OCI-LY1 (cell line): ENCODE data around the gene OR1F1.

Experiments
- H2AFZ ChIP-seq: fragments of 200-600 bp; sonication (generic), shearing (Covaris generic); 2 replicates; pipeline ENCODE4 v1.6.0; 2014; ENCODE audit warnings: antibody characterized with exemption, mild to moderate bottlenecking, low read length
- H3F3A ChIP-seq: fragments of 200-600 bp; sonication (generic), shearing (Covaris generic); 2 replicates; pipeline ENCODE4 v1.6.0; 2014; ENCODE audit warnings: mild to moderate bottlenecking, antibody characterized with exemption, low read length, moderate library complexity; ENCODE audit not compliant: insufficient read depth
- H3K27ac ChIP-seq: fragments of 200-600 bp; sonication (generic); 2 replicates; pipeline ENCODE4 v1.5.1; 2014; ENCODE audit warnings: low read length, mixed run types, mild to moderate bottlenecking, low read depth; ENCODE audit not compliant: poor library complexity, severe bottlenecking
- H3K27me3 ChIP-seq: fragments of 200-600 bp; sonication (generic); 2 replicates; pipeline ENCODE4 v1.6.0; 2014; ENCODE audit warnings: antibody characterized with exemption, mild to moderate bottlenecking, low read length, moderate library complexity; ENCODE audit not compliant: insufficient read depth
- H3K36me3 ChIP-seq: fragments of 200-600 bp; sonication (generic); 2 replicates; pipeline ENCODE4 v1.6.1; 2014; ENCODE audit warnings: mild to moderate bottlenecking, antibody characterized with exemption, low read length, moderate library complexity, mixed read lengths; ENCODE audit not compliant: insufficient read depth
- H3K4me1 ChIP-seq: fragments of 200-600 bp; sonication (generic); 2 replicates; pipeline ENCODE4 v1.5.1; 2014; ENCODE audit warnings: mild to moderate bottlenecking, low read length, moderate library complexity; ENCODE audit not compliant: insufficient read depth, severe bottlenecking
- H3K4me2 ChIP-seq: fragments of 200-600 bp; sonication (generic), shearing (Covaris generic); 2 replicates; pipeline ENCODE4 v1.6.1; 2014; ENCODE audit warnings: low read length
- H3K4me3 ChIP-seq: fragments of 200-600 bp; sonication (generic); 2 replicates; pipeline ENCODE4 v1.5.1; 2014; ENCODE audit warnings: low read length, low read depth, mild to moderate bottlenecking, mixed read lengths; ENCODE audit not compliant: poor library complexity, severe bottlenecking
- H3K79me2 ChIP-seq: fragments of 200-600 bp; shearing (Covaris generic); 2 replicates; pipeline ENCODE4 v1.6.1; 2016; ENCODE audit warnings: mixed run types, low read length, mixed read lengths; ENCODE audit not compliant: insufficient read depth
- H3K9ac ChIP-seq: fragments of 200-600 bp; sonication (generic), shearing (Covaris generic); 2 replicates; pipeline ENCODE4 v1.6.1; 2014; ENCODE audit warnings: mild to moderate bottlenecking, low read length, mixed read lengths
- H3K9me2 ChIP-seq: fragments of 200-600 bp; sonication (generic), shearing (Covaris generic); 2 replicates; pipeline ENCODE4 v1.6.1; 2014; ENCODE audit warnings: low read depth, mild to moderate bottlenecking, low read length, mixed read lengths
- H3K9me3 ChIP-seq: fragments of 200-600 bp; shearing (Covaris generic); 2 replicates; pipeline ENCODE4 v1.6.1; 2014; ENCODE audit warnings: low read length, mixed read lengths
- H4K20me1 ChIP-seq: fragments of 200-600 bp; sonication (generic), shearing (Covaris generic); 2 replicates; pipeline ENCODE4 v1.6.0; 2016; ENCODE audit warnings: mild to moderate bottlenecking, low read length; ENCODE audit not compliant: insufficient read depth
- CTCF ChIP-seq: fragments of 200-600 bp; sonication (generic), shearing (Covaris generic); IDR thresholded peaks from 2 replicates; pipeline ENCODE4 v1.5.1; 2017; ENCODE audit warnings: mild to moderate bottlenecking, antibody characterized with exemption, low read length, moderate library complexity, mixed read lengths
- EZH2 ChIP-seq: fragments of 200-600 bp; sonication (generic), shearing (Covaris generic); IDR thresholded peaks from 2 replicates; pipeline ENCODE4 v1.8.0; 2017; ENCODE audit warnings: borderline replicate concordance, mixed run types, mild to moderate bottlenecking, antibody characterized with exemption, low read length, moderate library complexity, mixed read lengths

Gene OR1F1

GRCh38 chr16:3155181-3155580, 32.8 kb upstream of the OR1F1 start:
- Histone ChIP-seq H3K27me3 (no peaks in the 10 kb centered on the region), H3K4me3 (no peak overlapping the region), H3K79me2 (no peaks in the 10 kb centered on the region), H4K20me1 (no peaks in the 10 kb centered on the region), H3K9ac (no peak overlapping the region), H3K4me1 (peaks cover 37% of the 10 kb centered on the region), H3K9me3 (no peaks in the 10 kb centered on the region), H3K27ac (no peak overlapping the region), H3K36me3 (no peaks in the 10 kb centered on the region), H3K4me2 (no peak overlapping the region), H2AFZ (no peak overlapping the region), H3F3A (peaks cover 8% of the 10 kb centered on the region; the same call in 1 of the 2 replicates), H3K9me2 (no peaks in the 10 kb centered on the region)
- TF ChIP-seq CTCF: no peak
- no peak for TF ChIP-seq EZH2

- no peaks in the 10 kb centered on the region for H3K9me2 ChIP-seq
- H3K4me1 ChIP-seq: peaks cover 33% of the 10 kb centered on the region
- H3F3A ChIP-seq: peaks cover 8% of the 10 kb centered on the region; the same call in 1 of the 2 replicates
- no peak overlapping the region for H2AFZ ChIP-seq
- H3K4me2 ChIP-seq: no peak overlapping the region
- H3K36me3 ChIP-seq: no peaks in the 10 kb centered on the region
- H3K79me2 ChIP-seq: no peaks in the 10 kb centered on the region
- no peaks in the 10 kb centered on the region for H3K27me3 ChIP-seq
- H3K9me3 ChIP-seq: no peaks in the 10 kb centered on the region
- no peaks in the 10 kb centered on the region for H4K20me1 ChIP-seq
- no peak overlapping the region for H3K9ac ChIP-seq
- no peak overlapping the region for H3K27ac ChIP-seq
- TF ChIP-seq EZH2 (no peak), CTCF (no peak)
- H3K4me3 ChIP-seq: no peak overlapping the region
Observed at GRCh38 chr16:3155972-3156371, 32.0 kb upstream of the OR1F1 start.

- Histone ChIP-seq H3K27ac (no peak overlapping the region), H2AFZ (no peak overlapping the region), H3K9me2 (no peaks in the 10 kb centered on the region), H3K9ac (peak overlapping the region; percentile 66; the same call in 1 of the 2 replicates), H3K9me3 (no peaks in the 10 kb centered on the region), H3K27me3 (no peaks in the 10 kb centered on the region), H3K4me3 (peak overlapping the region; percentile 81), H3K4me2 (peak overlapping the region; percentile 76), H3K36me3 (no peaks in the 10 kb centered on the region), H3F3A (peaks cover 8% of the 10 kb centered on the region; the same call in 1 of the 2 replicates), H3K4me1 (peaks cover 31% of the 10 kb centered on the region), H3K79me2 (no peaks in the 10 kb centered on the region), H4K20me1 (no peaks in the 10 kb centered on the region)
- no peak for TF ChIP-seq CTCF
- TF ChIP-seq EZH2: no peak
Observed at GRCh38 chr16:3157229-3158025, 30.6 kb upstream of the OR1F1 start.
